Fibroblast of villous mesenchyme (primary cell): ENCODE measurements around the gene TGM1. TPM values are rescaled to one million over a fixed set of nuclear protein-coding genes. Genes with fewer than 3 reads are reported as not detected.
A peak's percentile ranks its signal among the peaks of the same experiment; 100 is the strongest.

Source experiments
- DNase-seq: peaks from one replicate; pipeline ENCODE4 v3.0.0-alpha.2; 2010; ENCODE audit warnings: low read depth
- H3K4me3 ChIP-seq: 2 replicates; pipeline ENCODE4 v1.5.1; 2011; ENCODE audit warnings: low read depth, mild to moderate bottlenecking, low read length
- total RNA-seq: library from RNA; depleted of rRNA; stranded (reverse); fragments of >200 nt; gene quantifications from 2 replicates; pipeline ENCODE4 v1.2.3, GENCODE V29; 2012
- TF ChIP-seq, protein P1 (sequence below): IDR thresholded peaks from 2 replicates; pipeline ENCODE4 v1.5.1; 2012; ENCODE audit warnings: low read depth, mild to moderate bottlenecking, low read length; ENCODE audit not compliant: insufficient read depth

TGM1 gene
- 0.64 and 2.2 TPM in 2 replicates for total RNA-seq

- no peak for DNase-seq
- TF ChIP-seq, protein P1, sequence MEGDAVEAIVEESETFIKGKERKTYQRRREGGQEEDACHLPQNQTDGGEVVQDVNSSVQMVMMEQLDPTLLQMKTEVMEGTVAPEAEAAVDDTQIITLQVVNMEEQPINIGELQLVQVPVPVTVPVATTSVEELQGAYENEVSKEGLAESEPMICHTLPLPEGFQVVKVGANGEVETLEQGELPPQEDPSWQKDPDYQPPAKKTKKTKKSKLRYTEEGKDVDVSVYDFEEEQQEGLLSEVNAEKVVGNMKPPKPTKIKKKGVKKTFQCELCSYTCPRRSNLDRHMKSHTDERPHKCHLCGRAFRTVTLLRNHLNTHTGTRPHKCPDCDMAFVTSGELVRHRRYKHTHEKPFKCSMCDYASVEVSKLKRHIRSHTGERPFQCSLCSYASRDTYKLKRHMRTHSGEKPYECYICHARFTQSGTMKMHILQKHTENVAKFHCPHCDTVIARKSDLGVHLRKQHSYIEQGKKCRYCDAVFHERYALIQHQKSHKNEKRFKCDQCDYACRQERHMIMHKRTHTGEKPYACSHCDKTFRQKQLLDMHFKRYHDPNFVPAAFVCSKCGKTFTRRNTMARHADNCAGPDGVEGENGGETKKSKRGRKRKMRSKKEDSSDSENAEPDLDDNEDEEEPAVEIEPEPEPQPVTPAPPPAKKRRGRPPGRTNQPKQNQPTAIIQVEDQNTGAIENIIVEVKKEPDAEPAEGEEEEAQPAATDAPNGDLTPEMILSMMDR: no peak
- no peak within 1 kb of the TSS for H3K4me3 ChIP-seq
Observed at GRCh38 chr14:24262821-24263733, at the start of gene TGM1. TSS of gene TGM1 (minus strand) at chr14:24263177. CDS start at chr14:24262352, 825 bp downstream.

GRCh38 chr14:24311837-24312615 lies 49.0 kb upstream of the TGM1 start:
- H3K4me3 ChIP-seq: no peak overlapping the region
- no peak for DNase-seq
- TF ChIP-seq, protein P1: no peak

GRCh38 chr14:24310646-24311604 lies 47.9 kb upstream of the TGM1 start, which contains the start of gene LTB4R:
TSS of gene LTB4R (plus strand) at chr14:24311502. CDS start at chr14:24315652, 4,150 bp downstream.
- DNase-seq: peak; percentile 58
- TF ChIP-seq, protein P1: peak; percentile 4
- peak within 1 kb of the TSS; percentile 21 for H3K4me3 ChIP-seq

GRCh38 chr14:24310265-24310645 lies 47.3 kb upstream of the TGM1 start:
- H3K4me3 ChIP-seq: no peak overlapping the region
- TF ChIP-seq, protein P1: no peak
- no peak for DNase-seq

GRCh38 chr14:24309538-24310264 lies 46.7 kb upstream of the TGM1 start, which contains the start of gene LTB4R2:
TSS of gene LTB4R2 (plus strand) at chr14:24310140. CDS start at chr14:24310665, 525 bp downstream.
- TF ChIP-seq, protein P1: no peak
- no peak for DNase-seq
- H3K4me3 ChIP-seq: peak within 1 kb of the TSS; percentile 21
